Spleen (tissue), 11 donors: ENCODE data around the gene YPEL2. TPM values are rescaled to one million over a fixed set of nuclear protein-coding genes. Genes with fewer than 3 reads are reported as not detected.

Source experiments
- DNase-seq: peaks from one replicate; pipeline ENCODE4 v3.0.0-alpha.2; 2020
- H3K27ac ChIP-seq, 8 donors: fragments of 200-600 bp; sonication (generic) in 7 of 8; 1 replicate in 4 of 8; 2 replicates in 4 of 8; pipeline versions ENCODE4 v1.5.0 to v1.8.0; 2016 to 2021; ENCODE audit warnings: inconsistent platforms in 4 of 8, mild to moderate bottlenecking in 4 of 8, moderate library complexity in 1 of 8
- H3K27me3 ChIP-seq, 7 donors: fragments of 200-600 bp; sonication (generic) in 6 of 7; replicated peaks in 1 of 7; 1 replicate in 4 of 7; 2 replicates in 3 of 7; pipeline versions ENCODE4 v1.5.0 to v1.8.0; 2016 to 2021; ENCODE audit warnings: inconsistent platforms in 3 of 7, mild to moderate bottlenecking in 1 of 7
- H3K36me3 ChIP-seq, 6 donors: fragments of 200-600 bp; sonication (generic) in 5 of 6; 1 replicate in 4 of 6; 2 replicates in 2 of 6; pipeline versions ENCODE4 v1.5.0 to v1.8.0; 2016 to 2021; ENCODE audit warnings: inconsistent platforms in 2 of 6
- H3K4me1 ChIP-seq, 6 donors: fragments of 200-600 bp; sonication (generic) in 5 of 6; 1 replicate in 3 of 6; 2 replicates in 3 of 6; pipeline versions ENCODE4 v1.5.0 to v1.8.0; 2016 to 2021; ENCODE audit warnings: inconsistent platforms in 3 of 6
- H3K4me3 ChIP-seq, 8 donors: fragments of 200-600 bp; sonication (generic) in 7 of 8; 1 replicate in 4 of 8; 2 replicates in 4 of 8; pipeline versions ENCODE4 v1.5.0 to v1.8.0; 2016 to 2021; ENCODE audit warnings: inconsistent platforms in 4 of 8, mild to moderate bottlenecking in 4 of 8, moderate library complexity in 2 of 8
- H3K9me3 ChIP-seq, 8 donors: fragments of 200-600 bp; sonication (generic) in 7 of 8; 1 replicate in 4 of 8; 2 replicates in 4 of 8; pipeline versions ENCODE4 v1.5.0 to v1.8.0; 2016 to 2021; ENCODE audit warnings: inconsistent platforms in 4 of 8
- POLR2A ChIP-seq, 3 donors: fragments of 450-650 bp; IDR thresholded peaks; one replicate each; pipeline ENCODE4 v1.5.1; 2017; ENCODE audit warnings: antibody characterized with exemption in 3 of 3, mild to moderate bottlenecking in 1 of 3
- POLR2AphosphoS5 ChIP-seq, 3 donors: sonication (generic); formaldehyde crosslinking; IDR thresholded peaks; one replicate each; pipeline ENCODE4 v1.5.1; 2017; ENCODE audit warnings: antibody characterized with exemption in 3 of 3
- WGBS, 5 donors: extraction: QIAGEN DNeasy Blood & Tissue Kit in 3 of 5; methylation state at CpG; one replicate each; pipeline versions ENCODE4 v1.1.5 to v1.1.7; 2013 to 2018; 5-methylcytosine and 5-hydroxymethylcytosine counted together
- intact Hi-C: fragments of 100-400 bp; cut with DNase I; formaldehyde crosslinking; loops from one replicate; pipeline ENCODE4 v1.15.0; 2023; ENCODE audit warnings: low total_unique reads
- polyA plus RNA-seq, 3 donors: library from polyadenylated mRNA; stranded (reverse); fragments of 200-250 nt; gene quantifications; one replicate each; pipeline ENCODE4 v1.2.1, GENCODE V29; 2013
- total RNA-seq, 7 donors: library from RNA; depleted of rRNA in 3 of 7; stranded (reverse); fragments of >200 nt in 3 of 7; fragmentation: NEBNext Ultra II Directional in 4 of 7; extraction: Animal tissue kit (Norgen Biotek cat#: 25700) in 4 of 7; gene quantifications; one replicate each; pipeline versions ENCODE4 v1.1.0 to v1.2.1, GENCODE V29; 2016 to 2021
- TF ChIP-seq, protein P1 (sequence below), 11 experiments: fragments of 200-600 bp in 7 of 11; fragments of 450-650 bp in 4 of 11; sonication (generic) in 4 of 11; IDR thresholded peaks in 8 of 11; conservative IDR thresholded peaks in 3 of 11; 1 replicate in 7 of 11; 2 replicates in 4 of 11; pipeline versions ENCODE4 v1.4.0 to v1.8.0; 2016 to 2021; ENCODE audit warnings: antibody characterized with exemption in 11 of 11, inconsistent platforms in 4 of 11, mild to moderate bottlenecking in 1 of 11
- donor health status: healthy with polysubstance abuse.
- donor health status: DM: no; HTN: no; CAD: no; lungs with moderate emphysema.
- donor health status: DM: no; HTN: no; CAD: no.
- donor health status: Bipolar disorder and iron deficiency.
- donor health status: healthy.
- donor health status: DM: no; HTN: no; CAD: no.
- donor health status: DM: yes; HTN: yes; CAD: no.

The YPEL2 gene
- total and polyA plus RNA-seq, 10 donors = 6.7 to 45.6 (median 30.5) TPM

DNA sequence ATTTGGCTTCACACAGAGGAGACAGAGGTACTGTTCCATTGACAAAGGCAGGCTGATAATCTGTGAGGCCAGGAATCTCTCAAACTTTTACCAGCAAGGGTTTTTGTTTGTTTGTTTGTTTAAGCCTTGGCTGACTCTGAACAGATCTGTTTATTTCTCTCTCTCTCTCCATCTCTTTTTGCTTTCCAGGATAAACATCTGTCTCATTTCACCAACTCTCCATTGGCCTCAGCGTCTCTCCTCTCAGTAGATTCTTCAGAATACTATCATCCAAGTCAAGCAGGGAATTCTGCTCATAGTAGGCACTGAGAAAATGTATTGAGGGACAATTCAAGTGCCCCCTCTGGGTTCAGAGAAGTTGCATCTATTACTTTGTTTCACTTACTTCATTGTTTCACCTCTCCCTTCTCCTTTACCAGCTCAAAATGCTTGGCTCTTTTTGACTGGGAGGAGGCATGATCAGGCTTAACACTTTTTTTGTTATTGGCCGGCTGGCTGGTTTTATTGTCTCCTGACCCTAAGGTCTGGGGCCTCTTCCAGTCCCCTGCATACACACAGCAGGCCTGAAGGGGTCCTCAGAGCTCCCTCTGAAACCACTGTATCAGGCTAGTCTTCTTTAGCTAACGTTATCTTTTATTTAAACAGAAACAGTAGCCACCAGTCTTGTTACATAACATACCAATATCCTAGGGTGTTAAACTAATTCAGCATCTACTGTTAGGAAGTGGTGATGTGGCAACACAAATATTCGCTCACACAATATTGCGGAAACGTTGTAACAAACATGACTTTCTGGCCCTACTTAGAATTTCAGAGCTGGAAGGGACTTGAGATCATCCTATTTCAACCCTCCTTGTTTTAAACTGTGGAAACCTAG lies 2.0 kb upstream of the YPEL2 start:
- intact Hi-C loops = loop anchor here (5.0 to 10.0 kb wide), 2 partner anchors 55 to 113 kb away; no protein-coding TSS in a partner anchor
- 12 to 23% (median 17%) methylated on average over 6 of the region's 6 CpGs for WGBS, 5 donors
- Histone ChIP-seq H3K4me3 (peak overlapping the region in 1 of 8 donors; percentile 99), H3K4me1 (peaks cover 28 to 62% (median 49%) of the 10 kb centered on the region in 6 donors), H3K9me3 (no peaks in the 10 kb centered on the region), H3K27ac (peak overlapping the region; percentile 5 to 95 (median 92)), H3K36me3 (no peaks in the 10 kb centered on the region), H3K27me3 (no peaks in the 10 kb centered on the region)
- peak; percentile 82 for DNase-seq
- TF ChIP-seq POLR2A (IDR thresholded peaks at IDR 0.05) (no peak), POLR2AphosphoS5 (IDR thresholded peaks at IDR 0.05) (peak in 1 of 3 donors; percentile 37)
- TF ChIP-seq, protein P1, sequence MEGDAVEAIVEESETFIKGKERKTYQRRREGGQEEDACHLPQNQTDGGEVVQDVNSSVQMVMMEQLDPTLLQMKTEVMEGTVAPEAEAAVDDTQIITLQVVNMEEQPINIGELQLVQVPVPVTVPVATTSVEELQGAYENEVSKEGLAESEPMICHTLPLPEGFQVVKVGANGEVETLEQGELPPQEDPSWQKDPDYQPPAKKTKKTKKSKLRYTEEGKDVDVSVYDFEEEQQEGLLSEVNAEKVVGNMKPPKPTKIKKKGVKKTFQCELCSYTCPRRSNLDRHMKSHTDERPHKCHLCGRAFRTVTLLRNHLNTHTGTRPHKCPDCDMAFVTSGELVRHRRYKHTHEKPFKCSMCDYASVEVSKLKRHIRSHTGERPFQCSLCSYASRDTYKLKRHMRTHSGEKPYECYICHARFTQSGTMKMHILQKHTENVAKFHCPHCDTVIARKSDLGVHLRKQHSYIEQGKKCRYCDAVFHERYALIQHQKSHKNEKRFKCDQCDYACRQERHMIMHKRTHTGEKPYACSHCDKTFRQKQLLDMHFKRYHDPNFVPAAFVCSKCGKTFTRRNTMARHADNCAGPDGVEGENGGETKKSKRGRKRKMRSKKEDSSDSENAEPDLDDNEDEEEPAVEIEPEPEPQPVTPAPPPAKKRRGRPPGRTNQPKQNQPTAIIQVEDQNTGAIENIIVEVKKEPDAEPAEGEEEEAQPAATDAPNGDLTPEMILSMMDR (IDR thresholded peaks at IDR 0.05 in 8 of 11, conservative IDR thresholded peaks at IDR 0.05 in 3 of 11) = peak; percentile 68 to 94 (median 85)

DNA sequence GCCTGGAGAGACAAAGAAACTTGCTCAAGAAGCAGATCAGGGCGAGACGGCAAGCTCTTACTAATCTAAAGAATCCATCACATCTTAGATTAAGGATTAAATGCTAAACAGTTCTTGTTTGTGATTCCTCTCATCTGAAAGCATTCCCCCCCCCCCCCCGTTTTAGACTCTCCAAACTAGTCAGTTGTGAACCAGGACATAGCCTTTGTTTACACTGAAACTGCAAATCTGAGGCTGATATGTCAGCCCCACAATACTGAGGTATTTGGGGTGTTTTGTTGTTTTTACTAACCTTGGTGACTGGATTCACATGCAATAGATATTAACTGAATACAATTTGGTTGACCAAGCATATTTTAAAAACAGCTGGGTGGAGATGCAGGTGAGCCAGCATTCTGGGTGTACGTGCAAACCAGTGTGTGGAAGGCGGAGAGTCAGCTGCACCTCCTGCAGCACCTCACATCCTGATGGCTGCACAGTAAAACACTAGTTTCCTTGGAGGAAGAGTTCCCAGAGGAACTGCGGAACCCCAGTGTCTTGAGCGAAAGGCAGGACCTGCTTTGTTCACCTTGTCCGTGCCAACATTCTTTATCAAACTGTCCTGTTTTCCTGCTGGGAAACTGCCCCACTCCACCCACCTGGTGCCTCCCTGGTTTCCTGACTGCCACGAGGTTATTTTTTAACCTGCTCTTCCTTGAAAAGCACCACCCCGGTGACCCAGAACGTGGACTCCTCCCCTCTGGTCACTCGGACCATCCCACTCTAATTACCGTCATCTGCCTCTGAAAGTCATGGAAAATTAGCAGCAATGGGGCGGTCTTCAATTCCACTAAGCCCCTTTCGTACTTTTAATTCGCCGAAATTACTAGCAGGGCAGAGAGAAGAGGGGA lies 1.2 kb upstream of the YPEL2 start:
- peak overlapping the region; percentile 67 to 95 (median 92) for H3K27ac ChIP-seq
- H3K4me1 ChIP-seq = peaks cover 28 to 71% (median 55%) of the 10 kb centered on the region in 6 donors
- H3K9me3 ChIP-seq = no peaks in the 10 kb centered on the region
- DNase-seq = peak; percentile 75
- 26 to 36% (median 27%) methylated on average over 17 of the region's 17 CpGs for WGBS, 5 donors
- no peaks in the 10 kb centered on the region for H3K27me3 ChIP-seq
- peak overlapping the region in 5 of 8 donors; percentile 92 to 99 (median 99) for H3K4me3 ChIP-seq
- intact Hi-C loops = loop anchor here (10.0 kb wide), 1 partner anchor 55 kb away; no protein-coding TSS in a partner anchor
- TF ChIP-seq POLR2A (IDR thresholded peaks at IDR 0.05) = no peak
- peak in 1 of 3 donors; percentile 27 for TF ChIP-seq POLR2AphosphoS5 (IDR thresholded peaks at IDR 0.05)
- TF ChIP-seq, protein P1 (IDR thresholded peaks at IDR 0.05 in 8 of 11, conservative IDR thresholded peaks at IDR 0.05 in 3 of 11) = no peak
- no peaks in the 10 kb centered on the region for H3K36me3 ChIP-seq

DNA sequence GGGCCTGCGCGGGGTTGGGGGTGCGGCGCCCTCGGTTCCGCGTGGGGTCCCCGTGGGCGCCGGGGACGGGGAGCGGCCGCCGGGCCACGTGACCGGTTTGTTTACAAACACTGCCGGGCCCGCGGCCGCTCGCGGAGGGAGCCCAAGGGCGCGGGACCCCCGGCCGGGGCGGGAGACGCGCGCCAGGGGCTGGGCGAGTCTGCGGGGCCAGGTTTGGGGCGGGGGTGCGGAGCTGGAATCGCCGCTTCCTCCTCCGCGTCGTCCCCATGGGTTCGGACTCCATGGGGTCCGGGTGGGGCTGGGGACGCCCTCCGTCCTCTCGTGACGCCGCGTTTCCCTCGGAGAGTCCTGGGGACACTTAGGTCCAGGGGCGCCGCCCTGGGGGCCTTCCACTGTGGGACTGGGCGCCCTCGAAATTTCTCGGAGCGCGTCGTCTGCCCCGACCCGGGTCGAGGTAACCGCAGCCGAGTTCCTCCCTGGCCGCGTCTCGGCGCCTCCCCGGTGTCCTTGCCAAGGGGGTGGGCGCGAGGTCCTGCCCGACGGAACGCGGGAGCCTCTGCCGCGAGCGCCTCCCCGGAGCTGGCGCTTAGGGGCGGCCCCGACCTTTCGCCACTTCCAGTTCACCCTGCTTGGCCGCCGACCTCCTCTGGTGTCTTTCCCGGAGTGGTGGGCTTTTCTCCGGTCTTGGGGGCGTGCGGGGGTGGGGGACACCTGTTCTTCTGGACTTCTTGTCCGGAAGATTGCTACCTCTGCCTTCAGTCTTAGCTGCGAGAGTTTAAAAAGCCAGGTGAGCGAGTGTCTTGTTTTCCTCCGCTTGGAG lies 684 bp downstream of the YPEL2 start:
- TF ChIP-seq, protein P1 (IDR thresholded peaks at IDR 0.05 in 8 of 11, conservative IDR thresholded peaks at IDR 0.05 in 3 of 11) = no peak
- TF ChIP-seq POLR2AphosphoS5 (IDR thresholded peaks at IDR 0.05) = peak in 2 of 3 donors; percentile 74 to 85
- DNase-seq = peak; percentile 91
- H3K36me3 ChIP-seq = no peaks in the 10 kb centered on the region
- H3K27ac ChIP-seq = peak overlapping the region; percentile 67 to 95 (median 92)
- H3K9me3 ChIP-seq = no peaks in the 10 kb centered on the region
- WGBS, 5 donors = 0 to 3% (median 1%) methylated on average over 10 to 90 of the region's 90 CpGs
- peak overlapping the region; percentile 86 to 99 (median 96) for H3K4me3 ChIP-seq
- no peaks in the 10 kb centered on the region for H3K27me3 ChIP-seq
- peaks cover 28 to 88% (median 70%) of the 10 kb centered on the region in 6 donors for H3K4me1 ChIP-seq
- intact Hi-C loops = loop anchor here (10.0 kb wide), 1 partner anchor 53 kb away; no protein-coding TSS in a partner anchor
